AG09309 (cell line): Measurements from ENCODE around the gene PCSK2.

Experiments used
- DNase-seq: peaks from one replicate; pipeline ENCODE4 v3.0.0-alpha.2; 2010; ENCODE audit warnings: low read depth
- H3K4me3 ChIP-seq: 2 replicates; pipeline ENCODE4 v1.5.1; 2011; ENCODE audit warnings: mild to moderate bottlenecking, low read depth, low read length, moderate library complexity; ENCODE audit not compliant: control insufficient read depth
- CTCF ChIP-seq: IDR thresholded peaks from 2 replicates; pipeline ENCODE4 v1.5.1; 2011; ENCODE audit warnings: mild to moderate bottlenecking, low read depth, low read length, inconsistent platforms; ENCODE audit not compliant: insufficient read depth, control insufficient read depth; ENCODE audit errors: missing control alignments

PCSK2 gene

DNA sequence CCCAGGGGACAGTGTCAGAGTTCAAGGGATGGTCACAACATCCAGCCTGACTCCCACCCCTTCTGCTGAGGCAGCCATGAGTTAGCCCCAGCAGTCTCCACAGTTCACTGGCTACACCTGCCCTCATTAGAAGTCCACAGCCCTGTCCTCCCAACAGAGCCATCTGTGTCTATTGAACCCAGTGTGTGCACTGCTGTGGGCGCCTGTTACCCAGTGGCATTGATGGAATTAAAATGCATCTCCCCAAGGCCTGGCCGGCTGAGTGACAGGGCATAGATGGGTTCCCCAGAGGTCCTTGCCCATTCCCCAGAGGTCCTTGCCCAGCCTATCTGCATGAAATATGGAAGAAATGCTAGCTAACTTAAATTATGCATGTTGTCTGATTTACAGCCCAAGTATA is 73.3 kb downstream of the PCSK2 start:
- no peak for TF ChIP-seq CTCF
- DNase-seq: no peak

GRCh38 chr20:17304774-17305173 is 77.9 kb downstream of the PCSK2 start:
- no peak for DNase-seq
- no peak for TF ChIP-seq CTCF
- H3K4me3 ChIP-seq: no peak overlapping the region

More for the DNA sequence above, 73.3 kb downstream of the PCSK2 start:
- H3K4me3 ChIP-seq: no peak overlapping the region

GRCh38 chr20:17306427-17306826 is 79.6 kb downstream of the PCSK2 start:
- no peak for DNase-seq
- no peak for TF ChIP-seq CTCF

GRCh38 chr20:17314264-17314663 is 87.4 kb downstream of the PCSK2 start:
- H3K4me3 ChIP-seq: no peak overlapping the region
- DNase-seq: no peak
- no peak for TF ChIP-seq CTCF

More at GRCh38 chr20:17306427-17306826, 79.6 kb downstream of the PCSK2 start:
- H3K4me3 ChIP-seq: no peak overlapping the region

- DNase-seq: no peak
- no peak overlapping the region for H3K4me3 ChIP-seq
- no peak for TF ChIP-seq CTCF
Observed at GRCh38 chr20:17315407-17316231, 88.8 kb downstream of the PCSK2 start.

GRCh38 chr20:17316316-17317038 is 89.6 kb downstream of the PCSK2 start:
- no peak for DNase-seq
- H3K4me3 ChIP-seq: no peak overlapping the region
- TF ChIP-seq CTCF: no peak
